GM18870 (cell line): ENCODE measurements around the gene TOX3.
A peak's percentile ranks its signal among the peaks of the same experiment; 100 is the strongest.

ENCODE experiments used
- ATAC-seq: cut with Tn5 transposase; IDR thresholded peaks from one replicate; pipeline ENCODE4 v1.9.1; 2021; ENCODE audit warnings: moderate library complexity; ENCODE audit not compliant: unreplicated experiment

The TOX3 gene

DNA sequence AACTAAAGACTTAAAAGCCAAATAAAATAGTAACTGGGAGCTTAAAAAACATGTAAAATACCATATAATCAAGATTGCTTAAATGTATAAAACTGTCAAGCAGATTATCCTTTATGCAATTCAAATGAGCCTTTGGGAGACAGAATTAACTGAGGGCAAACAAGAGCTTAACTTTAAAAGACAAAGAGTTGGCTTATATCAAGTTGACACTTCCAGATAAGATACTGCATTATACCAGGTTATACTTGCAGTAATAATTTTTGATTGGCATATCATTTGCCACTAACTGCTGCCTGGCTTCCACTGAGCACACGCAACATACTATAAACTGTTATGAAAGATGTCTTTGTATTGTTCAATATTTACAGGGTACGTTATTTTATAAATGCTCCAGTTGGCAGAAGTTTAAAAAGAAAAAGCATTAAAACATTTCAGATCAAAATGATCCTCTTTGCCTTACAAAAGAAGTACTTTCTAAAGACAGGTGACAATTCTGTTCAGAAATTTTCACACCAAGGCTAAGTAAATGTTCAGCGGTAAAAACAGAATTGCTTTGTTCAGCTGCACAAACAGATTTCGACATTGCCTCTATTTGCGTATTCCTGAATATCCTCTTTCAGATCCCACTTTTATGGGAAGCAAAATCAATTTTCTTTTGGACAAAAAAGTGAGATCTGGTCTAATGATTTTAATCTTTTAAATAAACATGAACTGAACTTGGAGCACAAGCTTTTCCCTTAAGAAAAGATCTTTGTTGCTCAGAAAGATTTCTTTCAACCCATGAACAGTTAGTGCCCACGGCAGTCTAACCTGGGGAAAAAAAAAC is 50.7 kb downstream of the TOX3 start:
- ATAC-seq, result no peak

DNA sequence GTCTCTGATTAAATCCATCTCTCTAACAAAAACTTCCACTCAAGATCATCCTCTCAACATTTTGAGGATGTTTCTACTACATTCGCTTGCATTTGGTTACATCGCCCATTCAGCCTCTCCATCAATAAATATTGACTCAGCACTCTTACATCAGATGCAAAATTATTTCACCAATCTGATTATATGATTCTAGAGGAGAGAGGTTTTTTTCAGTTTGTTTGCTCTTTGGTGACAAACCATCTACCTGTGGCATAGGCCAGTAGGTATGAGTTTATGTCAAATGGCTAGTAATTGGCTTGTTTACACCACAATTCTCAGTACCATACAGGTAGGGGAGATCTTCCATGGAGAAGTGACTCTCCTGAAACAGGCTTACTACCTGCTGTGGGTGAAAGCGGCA is 52.3 kb downstream of the TOX3 start:
- no peak for ATAC-seq

DNA sequence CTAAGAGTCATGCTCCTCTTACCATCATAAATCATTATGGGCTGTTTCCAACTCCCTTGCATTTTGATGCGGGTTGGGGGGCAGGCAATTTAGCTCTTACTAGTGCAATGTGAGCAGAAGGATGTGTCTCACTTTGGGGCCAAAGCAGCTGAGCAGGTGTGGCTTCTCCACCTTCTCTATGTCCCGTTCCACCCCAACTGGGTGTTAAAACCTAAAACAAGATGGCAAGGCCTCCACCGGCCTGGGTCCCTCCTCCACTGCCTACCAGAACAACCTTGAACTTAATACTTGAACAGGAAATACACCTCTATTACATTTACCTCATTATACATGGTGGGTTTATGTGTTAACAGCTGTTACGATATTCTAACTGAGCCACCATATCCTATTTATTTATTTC is 52.8 kb downstream of the TOX3 start:
- no peak for ATAC-seq

DNA sequence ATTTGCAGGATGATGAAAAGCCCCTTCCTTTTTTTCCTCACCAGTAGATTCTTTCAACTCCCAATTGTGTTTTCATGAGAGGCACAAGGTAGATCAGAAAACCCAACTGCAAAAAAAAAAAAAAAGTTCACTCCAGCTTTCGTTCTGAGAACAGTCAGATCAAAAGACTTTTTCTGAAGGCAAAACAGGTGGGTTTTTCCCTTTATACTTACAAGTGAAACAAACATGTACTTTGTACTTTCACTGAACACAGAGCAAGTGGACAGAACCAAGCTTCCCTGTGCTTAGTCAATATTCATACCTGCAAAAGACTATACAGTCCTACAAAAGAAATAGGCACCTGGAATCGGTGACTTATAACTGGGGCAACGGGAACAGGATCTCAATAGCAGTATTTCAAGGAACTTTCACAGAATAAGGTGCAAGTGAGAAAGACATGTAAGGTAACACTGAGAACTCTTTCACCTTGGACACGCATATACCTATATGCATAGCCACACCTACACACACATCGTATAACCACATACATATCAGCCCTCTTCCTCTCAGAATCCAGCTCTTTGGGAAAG is 54.1 kb downstream of the TOX3 start:
- peak; percentile 98 for ATAC-seq

DNA sequence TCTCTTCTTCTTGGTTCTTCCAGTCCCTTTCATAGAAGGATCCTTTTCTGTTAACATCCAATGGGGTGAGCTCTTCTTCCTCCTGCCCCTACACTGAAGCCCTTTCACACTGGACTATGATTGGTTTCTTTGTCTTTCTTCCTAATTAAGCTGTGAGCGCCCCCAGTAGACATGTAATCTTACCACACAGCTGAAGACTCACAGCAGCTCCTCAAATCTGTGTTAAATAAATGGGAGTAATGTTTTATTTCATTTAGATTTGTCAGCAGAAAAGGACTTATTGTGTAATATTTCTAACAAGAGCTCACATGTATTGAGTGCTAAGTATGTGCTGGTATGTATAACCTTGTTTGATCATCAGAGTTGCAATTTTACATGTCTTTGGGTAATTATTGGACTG is 55.7 kb downstream of the TOX3 start:
- no peak for ATAC-seq

DNA sequence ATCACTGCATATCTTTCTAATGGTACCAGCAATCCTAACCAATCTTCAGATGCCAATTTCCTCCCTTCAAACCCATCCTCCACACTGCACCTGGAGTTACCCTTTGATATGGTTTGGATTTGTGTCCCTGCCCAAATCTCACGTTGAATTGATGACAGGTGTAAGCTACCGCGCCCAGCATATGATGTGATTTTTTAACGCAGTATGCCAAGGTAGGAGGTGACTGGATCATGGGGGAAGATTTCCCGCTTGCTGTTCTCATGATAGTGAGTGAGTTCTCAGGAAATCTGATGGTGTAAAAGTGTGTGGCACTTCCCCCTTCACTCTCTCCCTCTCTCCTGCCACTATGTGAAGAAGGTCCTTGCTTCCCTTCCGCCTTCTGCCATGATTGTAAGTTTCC is 57.0 kb downstream of the TOX3 start:
- no peak for ATAC-seq

DNA sequence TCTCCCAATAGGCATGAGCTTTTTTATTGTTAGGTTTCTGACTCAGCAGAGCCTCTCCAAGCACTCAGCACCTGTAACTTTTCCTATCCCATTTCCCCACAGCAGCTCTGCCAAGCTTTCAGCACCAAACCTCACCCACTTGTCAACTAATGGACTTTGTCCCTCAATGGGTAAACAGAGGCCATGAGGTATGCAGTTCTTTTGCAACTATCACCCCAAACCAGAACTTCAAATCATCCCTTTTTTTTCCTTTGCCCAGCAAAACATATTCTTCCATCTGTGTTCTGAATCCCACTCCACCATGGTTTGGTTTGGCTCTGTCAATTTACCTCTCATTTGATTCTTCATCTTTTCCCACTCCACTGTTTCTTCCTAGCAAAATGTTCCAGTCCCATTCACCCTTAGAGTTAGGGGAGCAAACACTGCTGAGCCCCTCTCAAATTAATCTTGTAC is 58.1 kb downstream of the TOX3 start:
- ATAC-seq, result no peak

DNA sequence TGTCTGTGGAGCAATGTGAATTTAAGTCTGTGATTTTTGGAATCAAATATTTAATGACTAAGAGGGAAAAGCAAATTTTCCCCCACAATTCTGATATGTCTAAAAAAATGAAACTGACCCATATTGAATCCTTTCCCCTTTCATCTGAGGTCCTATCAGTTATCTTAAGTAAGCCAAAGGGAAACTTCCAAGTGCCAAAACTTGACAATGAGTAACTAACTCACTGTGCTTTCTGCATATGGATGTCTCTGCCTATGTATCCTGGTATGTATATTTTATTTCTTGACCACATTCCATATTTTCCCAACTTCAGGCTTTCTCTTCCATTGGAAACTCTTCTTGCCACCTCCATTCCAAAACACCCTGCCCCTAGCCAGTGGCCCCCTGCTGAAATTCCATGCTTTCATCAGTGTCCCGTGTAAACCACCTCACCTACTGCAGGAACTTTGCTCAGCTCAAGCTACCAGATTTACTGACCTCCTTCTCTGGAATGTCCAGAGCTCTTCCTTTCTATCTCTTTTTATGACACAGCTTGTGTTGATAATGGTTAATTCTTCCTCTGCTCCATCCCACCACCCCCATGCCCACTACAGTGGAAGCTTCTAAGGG is 59.0 kb downstream of the TOX3 start:
- ATAC-seq, result no peak

DNA sequence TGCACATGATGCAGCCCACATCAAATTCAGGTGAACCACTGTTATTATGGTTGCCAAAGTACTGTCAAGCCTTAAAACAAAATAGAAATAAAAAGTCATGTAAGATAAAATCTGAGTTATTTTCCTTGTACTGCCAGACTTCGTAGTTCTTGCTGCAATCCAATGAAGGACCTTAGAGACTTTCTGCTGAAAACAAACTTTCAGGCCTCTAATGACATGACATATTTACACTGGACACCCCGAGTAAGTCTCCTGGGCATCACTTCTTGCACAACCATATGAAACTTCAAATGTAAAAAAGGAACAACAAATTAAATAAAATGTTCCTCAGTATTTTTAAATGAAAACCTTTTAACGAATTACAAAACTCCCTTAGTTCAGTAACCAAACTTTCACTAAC is 66.7 kb downstream of the TOX3 start:
- no peak for ATAC-seq

DNA sequence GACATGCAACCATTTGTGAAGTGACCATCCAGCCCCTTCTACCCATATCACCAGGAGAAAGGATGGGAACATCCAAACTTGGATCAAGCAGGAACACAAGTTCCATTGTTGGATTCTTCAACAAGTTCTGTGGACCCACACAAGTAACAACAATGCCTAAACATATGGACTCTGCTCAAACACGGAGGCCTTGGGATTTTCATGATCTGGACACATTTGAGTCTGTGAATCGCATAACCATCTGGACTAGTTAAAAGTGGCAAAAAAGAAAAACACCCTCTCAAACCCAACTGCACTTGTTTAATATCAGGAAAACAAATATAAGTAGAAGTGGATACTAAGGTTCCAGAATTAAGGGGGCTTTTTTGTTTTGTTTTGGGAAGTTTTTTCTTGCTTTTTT is 70.8 kb downstream of the TOX3 start:
- ATAC-seq, result no peak

DNA sequence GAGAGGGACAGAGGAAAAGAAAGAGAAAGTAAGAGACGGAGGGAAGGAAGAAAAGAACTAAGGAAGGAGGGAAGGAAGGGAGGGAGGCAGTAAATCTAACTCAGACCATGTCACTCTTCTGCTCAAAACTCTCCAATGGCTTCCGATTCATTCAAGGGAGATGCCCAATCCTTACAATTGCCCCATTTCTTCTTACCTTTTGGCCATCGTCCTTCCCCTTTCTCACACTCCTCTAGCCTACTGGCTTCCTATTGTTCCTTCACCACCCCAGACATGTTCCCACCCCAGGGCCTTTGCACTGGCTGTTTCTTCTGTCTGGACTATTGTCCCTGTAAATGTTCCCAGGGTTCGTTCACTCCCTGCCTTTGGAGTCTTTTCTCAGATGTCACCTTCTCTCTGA is 72.3 kb downstream of the TOX3 start:
- no peak for ATAC-seq

DNA sequence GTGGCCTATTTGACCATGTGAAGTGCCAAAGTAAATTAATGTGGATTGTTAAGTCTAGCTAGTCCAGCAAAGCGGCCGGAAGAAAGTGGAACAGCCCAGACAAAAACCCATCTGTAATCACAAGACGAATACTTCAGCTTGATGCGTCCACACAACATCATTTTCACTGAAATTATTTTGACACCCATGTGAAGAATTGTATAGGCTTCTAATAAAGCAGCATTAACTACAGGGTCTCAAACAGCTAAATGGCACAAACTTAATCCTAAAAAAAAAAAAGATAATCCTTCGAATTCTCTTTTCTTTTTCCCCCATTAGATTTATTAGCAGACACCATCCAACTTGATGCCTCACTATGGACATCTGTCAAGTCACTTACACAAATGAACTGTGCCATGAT is 73.8 kb downstream of the TOX3 start:
- no peak for ATAC-seq

DNA sequence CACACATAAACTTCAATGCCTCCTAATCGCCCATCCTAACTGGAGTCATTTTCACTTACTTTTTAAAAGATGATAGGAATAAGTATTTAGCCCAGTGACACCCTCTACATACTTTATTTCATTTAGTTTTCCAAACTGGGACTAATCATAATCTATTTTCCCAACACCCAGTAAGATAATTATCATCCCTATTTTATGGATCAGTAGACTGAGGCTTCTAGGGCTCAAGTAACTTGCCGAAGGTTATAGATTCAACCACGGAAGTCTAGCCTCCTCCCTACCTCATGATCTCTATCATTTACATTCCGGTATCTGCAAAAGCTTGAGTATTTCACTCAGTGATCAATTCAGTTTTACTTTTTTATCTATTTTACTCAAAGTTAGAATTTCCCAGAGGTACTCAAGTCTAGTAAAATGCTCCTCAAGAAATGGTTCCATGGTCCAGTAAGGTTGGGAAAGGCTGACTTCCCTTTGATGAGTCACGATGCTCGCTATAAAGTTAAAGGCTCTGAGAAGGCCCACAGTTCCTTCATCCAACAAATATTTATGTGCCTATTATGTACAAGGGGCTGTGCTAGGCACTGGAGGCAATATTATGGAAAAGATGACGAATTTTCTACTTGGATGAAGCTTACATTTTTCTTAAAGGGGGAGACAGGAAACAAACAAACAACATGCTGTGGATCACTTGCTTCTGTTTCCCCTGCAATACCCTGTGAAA is 75.1 kb downstream of the TOX3 start:
- no peak for ATAC-seq

DNA sequence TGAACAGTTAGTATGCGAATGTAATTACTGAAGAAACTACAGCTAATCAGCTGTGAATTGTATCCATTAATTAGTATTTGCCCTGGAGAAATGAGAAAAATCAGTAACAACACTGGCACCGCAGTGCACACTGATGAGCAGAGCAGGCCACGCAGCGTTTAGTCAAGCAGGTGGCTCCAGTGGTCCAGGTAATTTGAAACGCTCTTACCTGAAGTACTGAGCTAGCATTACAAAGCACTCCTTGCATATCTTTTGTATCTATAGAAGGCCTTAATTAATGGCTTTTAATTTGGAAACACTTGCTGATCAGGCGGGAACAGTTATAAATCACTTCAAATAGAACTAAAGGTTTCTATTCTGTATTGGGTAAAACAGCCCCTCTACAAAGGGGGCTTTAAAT is 76.4 kb downstream of the TOX3 start:
- ATAC-seq, result no peak

DNA sequence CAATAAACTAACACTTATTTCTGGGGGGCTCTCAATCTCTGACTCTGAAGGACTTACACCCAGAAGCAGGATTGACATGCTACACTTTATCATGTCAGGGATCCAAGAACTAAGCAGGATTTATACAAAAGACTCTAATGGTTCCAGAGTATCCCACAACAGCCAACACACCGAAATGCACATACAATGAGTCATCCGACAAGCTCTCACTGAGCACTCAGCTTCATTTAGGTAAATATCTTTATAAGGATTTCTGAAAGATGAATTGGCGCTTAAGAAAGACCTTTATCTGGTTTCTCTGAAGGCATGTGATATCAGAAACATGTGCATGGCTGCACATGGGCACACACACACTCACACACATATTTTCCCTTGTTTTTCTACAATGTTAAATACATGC is 77.2 kb downstream of the TOX3 start:
- no peak for ATAC-seq

DNA sequence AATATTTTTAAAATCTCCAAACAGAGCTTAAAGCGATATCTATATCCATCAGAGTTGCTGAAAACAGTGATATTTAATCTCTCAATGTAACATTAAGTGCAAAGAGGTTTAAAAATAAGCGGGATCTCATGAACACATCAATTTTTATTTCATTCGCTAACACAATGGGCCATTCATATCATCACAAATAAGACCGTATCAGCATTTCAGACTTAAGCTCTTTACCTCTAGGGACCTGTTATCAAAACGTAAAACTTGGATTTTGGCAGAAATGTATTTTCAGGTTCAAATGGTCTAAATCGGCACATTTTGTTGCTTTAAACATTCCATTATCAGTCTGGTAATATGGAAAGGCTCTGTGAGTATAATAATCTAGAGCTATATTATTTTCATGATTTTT is 77.9 kb downstream of the TOX3 start:
- no peak for ATAC-seq

DNA sequence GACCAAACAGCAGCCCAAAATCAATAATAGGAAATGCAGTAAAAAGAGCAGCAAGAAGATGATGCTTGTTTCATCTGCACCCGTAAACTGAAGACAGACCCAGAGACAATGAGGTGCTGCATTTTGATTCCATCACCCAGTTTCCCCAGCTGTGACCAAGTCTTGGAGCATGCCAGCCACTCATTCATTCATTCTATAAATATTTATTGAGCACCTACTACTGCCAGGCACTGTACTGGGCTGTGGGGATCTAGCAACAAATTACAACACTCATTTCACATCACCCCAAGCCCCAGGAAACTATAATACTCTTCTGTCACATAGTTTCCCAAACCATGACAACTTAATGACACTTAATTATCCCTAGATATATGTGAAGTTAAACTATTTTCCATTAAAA is 79.2 kb downstream of the TOX3 start:
- no peak for ATAC-seq

DNA sequence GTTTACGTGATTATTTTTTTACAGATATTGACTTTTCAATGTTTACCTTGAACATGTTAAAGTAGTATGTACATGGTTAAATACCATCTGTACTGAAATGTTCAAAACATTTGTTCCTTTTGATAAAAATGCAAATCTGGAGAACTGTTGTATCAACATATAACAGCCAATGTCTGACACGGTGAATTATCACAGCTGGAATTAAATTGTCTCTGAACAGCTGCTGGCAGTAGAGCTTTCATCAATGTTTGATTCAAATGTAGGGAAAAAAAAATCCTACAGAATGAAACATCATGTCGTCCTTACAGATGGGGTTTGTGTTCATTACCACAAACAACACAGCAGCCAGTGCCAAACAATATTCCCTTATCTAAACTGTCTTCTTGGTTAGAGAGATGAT is 79.9 kb downstream of the TOX3 start:
- ATAC-seq, result no peak

DNA sequence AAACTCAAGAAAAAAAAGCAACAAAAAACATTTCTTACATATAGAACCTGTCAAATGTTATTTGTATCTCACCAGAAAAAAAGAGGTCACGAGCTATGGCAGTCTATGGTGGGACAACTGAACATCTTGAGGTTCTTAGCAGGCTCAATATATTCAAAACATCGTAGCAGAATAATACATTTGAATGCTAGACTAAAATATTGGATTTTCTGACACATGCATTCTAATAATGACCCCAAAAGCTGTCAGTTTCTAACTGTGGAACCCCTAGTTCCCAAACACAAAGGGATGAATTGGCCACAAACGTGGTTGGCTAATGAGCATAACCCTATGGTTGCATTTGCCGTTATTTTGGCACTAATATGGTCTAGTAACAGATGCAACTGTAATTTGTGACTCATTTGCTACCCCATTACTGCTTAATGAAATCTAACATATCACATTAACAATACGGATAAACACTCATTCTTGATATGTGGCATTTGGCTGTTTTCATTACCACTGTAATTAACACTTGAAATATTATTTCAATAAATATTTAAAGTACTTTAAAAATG is 81.2 kb downstream of the TOX3 start:
- ATAC-seq, result no peak

DNA sequence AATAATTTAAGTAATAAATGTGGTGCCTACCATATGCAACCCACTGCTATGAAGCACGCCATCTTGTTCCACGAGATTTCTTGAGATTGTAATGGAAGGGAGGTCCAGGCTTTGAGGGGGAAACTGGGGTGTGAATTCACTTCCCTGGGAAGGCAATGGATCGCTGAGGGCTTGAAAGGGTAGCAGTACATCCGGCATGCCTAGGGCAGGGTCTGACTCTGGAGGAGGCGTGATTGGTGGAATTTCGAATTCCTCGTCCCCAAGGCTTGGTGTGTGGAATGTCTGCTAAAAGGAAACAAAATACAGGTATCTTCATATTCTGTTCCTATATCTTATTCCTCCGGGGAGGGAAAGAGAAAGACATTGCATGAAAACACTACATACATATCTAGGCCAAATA is 83.0 kb downstream of the TOX3 start:
- no peak for ATAC-seq

DNA sequence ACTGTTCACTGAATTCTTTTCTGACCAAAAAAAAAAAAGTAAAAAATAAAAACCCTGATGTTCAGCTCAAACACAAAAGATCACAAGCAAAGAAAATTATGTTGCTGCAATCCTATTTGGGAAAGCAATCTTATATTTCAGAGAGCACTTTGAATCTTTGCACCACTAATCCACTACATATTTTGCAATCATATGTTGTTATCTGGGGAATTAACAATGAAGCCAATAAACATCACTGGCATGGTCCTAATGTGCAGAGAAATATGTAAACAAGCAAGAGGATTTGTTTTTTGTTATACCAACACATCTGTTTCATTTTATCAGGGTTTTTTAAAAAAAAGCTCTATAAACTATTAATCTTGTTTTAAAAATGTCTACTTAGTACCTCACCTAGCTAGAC is 84.1 kb downstream of the TOX3 start:
- ATAC-seq, result no peak
